Ishikawa (cell line): ENCODE results near the gene TEX55.

Experiments used
- CEBPB ChIP-seq: IDR thresholded peaks from 2 replicates; pipeline ENCODE4 v1.6.1; 2012
- CREB1 ChIP-seq: IDR thresholded peaks from 2 replicates; pipeline ENCODE4 v1.6.1; 2012; ENCODE audit warnings: low read depth
- EGR1 ChIP-seq: IDR thresholded peaks from 2 replicates; pipeline ENCODE4 v1.6.1; 2012
- EP300 ChIP-seq: IDR thresholded peaks from 2 replicates; pipeline ENCODE4 v1.6.1; 2012; ENCODE audit warnings: borderline replicate concordance
- FOXM1 ChIP-seq: IDR thresholded peaks from 2 replicates; pipeline ENCODE4 v1.6.1; 2012; ENCODE audit warnings: low read depth, borderline replicate concordance
- NFIC ChIP-seq: IDR thresholded peaks from 2 replicates; pipeline ENCODE4 v1.6.1; 2012
- RAD21 ChIP-seq: IDR thresholded peaks from 2 replicates; pipeline ENCODE4 v1.6.1; 2012; ENCODE audit warnings: low read depth
- TAF1 ChIP-seq: IDR thresholded peaks from 2 replicates; pipeline ENCODE4 v1.6.1; 2012; ENCODE audit warnings: low read depth, mild to moderate bottlenecking
- TCF12 ChIP-seq: IDR thresholded peaks from 2 replicates; pipeline ENCODE4 v1.6.1; 2012; ENCODE audit warnings: low read depth
- TEAD4 ChIP-seq: IDR thresholded peaks from 2 replicates; pipeline ENCODE4 v1.6.1; 2012
- YY1 ChIP-seq: IDR thresholded peaks from 2 replicates; pipeline ENCODE4 v1.6.1; 2012; ENCODE audit warnings: low read depth
- ZBTB7A ChIP-seq: IDR thresholded peaks from 2 replicates; pipeline ENCODE4 v1.6.1; 2012; ENCODE audit warnings: low read depth
- TF ChIP-seq, protein P1 (sequence below): IDR thresholded peaks from 2 replicates; pipeline ENCODE4 v1.6.1; 2012; ENCODE audit warnings: low read depth, mild to moderate bottlenecking
- TF ChIP-seq, protein P2 (sequence below): IDR thresholded peaks from 2 replicates; pipeline ENCODE4 v1.6.1; 2012
- TF ChIP-seq, protein P3 (sequence below): IDR thresholded peaks from 2 replicates; pipeline ENCODE4 v1.6.1; 2012

Gene TEX55

DNA sequence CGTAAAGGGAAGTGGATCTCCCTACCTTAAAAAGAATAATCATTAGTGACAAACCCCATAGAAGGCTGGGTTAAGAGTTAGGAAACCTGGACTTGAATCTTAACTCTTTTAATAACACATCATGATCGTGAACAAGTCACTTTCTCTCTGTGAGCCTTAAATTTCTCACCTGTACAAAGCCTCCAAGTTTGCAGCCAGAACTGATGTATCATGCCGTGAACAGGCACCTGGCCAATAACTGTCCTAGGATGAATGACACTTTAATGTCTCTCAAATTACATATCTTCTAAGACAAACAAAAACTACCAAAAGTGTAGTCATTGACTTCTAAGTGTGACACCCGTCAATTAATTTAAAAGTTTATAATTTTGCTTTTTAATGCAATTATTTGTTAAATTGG is 31.4 kb downstream of the TEX55 start:
- TF ChIP-seq, protein P1, sequence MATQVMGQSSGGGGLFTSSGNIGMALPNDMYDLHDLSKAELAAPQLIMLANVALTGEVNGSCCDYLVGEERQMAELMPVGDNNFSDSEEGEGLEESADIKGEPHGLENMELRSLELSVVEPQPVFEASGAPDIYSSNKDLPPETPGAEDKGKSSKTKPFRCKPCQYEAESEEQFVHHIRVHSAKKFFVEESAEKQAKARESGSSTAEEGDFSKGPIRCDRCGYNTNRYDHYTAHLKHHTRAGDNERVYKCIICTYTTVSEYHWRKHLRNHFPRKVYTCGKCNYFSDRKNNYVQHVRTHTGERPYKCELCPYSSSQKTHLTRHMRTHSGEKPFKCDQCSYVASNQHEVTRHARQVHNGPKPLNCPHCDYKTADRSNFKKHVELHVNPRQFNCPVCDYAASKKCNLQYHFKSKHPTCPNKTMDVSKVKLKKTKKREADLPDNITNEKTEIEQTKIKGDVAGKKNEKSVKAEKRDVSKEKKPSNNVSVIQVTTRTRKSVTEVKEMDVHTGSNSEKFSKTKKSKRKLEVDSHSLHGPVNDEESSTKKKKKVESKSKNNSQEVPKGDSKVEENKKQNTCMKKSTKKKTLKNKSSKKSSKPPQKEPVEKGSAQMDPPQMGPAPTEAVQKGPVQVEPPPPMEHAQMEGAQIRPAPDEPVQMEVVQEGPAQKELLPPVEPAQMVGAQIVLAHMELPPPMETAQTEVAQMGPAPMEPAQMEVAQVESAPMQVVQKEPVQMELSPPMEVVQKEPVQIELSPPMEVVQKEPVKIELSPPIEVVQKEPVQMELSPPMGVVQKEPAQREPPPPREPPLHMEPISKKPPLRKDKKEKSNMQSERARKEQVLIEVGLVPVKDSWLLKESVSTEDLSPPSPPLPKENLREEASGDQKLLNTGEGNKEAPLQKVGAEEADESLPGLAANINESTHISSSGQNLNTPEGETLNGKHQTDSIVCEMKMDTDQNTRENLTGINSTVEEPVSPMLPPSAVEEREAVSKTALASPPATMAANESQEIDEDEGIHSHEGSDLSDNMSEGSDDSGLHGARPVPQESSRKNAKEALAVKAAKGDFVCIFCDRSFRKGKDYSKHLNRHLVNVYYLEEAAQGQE = no peak
- no peak for TF ChIP-seq CEBPB
- no peak for TF ChIP-seq TEAD4
- TF ChIP-seq TCF12 = no peak
- no peak for TF ChIP-seq EP300
- TF ChIP-seq, protein P2, sequence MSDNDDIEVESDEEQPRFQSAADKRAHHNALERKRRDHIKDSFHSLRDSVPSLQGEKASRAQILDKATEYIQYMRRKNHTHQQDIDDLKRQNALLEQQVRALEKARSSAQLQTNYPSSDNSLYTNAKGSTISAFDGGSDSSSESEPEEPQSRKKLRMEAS = no peak
- no peak for TF ChIP-seq FOXM1
- no peak for TF ChIP-seq RAD21
- no peak for TF ChIP-seq YY1
- no peak for TF ChIP-seq ZBTB7A
- no peak for TF ChIP-seq NFIC
- TF ChIP-seq EGR1 = no peak
- no peak for TF ChIP-seq CREB1

DNA sequence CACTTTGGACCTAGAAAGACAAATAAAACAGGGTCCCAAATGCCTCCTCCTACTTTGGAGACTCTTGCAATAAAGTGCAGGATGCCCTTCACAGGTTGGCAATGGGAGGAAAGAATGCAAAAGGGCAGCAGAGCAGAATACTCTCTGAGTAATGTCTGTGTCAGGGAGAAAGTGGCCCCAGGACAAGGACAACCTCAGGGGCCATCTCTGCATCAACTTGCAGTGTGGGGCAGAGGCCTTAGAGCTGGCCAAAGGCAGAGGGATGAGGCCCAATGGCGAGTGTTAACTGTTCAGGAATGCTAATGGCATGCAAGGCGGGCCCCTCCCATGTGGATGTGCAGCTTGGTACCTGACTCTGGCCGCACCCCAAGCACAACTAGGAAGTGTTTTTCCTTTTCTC is 35.8 kb downstream of the TEX55 start:
- TF ChIP-seq, protein P1 = no peak
- TF ChIP-seq EGR1 = no peak
- no peak for TF ChIP-seq YY1
- TF ChIP-seq TCF12 = no peak
- no peak for TF ChIP-seq FOXM1
- TF ChIP-seq, protein P2 = no peak
- no peak for TF ChIP-seq ZBTB7A
- TF ChIP-seq RAD21 = no peak
- TF ChIP-seq EP300 = no peak
- TF ChIP-seq CEBPB = no peak
- no peak for TF ChIP-seq TEAD4
- TF ChIP-seq TAF1 = no peak
- TF ChIP-seq NFIC = no peak
- TF ChIP-seq, protein P3, sequence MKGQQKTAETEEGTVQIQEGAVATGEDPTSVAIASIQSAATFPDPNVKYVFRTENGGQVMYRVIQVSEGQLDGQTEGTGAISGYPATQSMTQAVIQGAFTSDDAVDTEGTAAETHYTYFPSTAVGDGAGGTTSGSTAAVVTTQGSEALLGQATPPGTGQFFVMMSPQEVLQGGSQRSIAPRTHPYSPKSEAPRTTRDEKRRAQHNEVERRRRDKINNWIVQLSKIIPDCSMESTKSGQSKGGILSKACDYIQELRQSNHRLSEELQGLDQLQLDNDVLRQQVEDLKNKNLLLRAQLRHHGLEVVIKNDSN = no peak
- no peak for TF ChIP-seq CREB1

DNA sequence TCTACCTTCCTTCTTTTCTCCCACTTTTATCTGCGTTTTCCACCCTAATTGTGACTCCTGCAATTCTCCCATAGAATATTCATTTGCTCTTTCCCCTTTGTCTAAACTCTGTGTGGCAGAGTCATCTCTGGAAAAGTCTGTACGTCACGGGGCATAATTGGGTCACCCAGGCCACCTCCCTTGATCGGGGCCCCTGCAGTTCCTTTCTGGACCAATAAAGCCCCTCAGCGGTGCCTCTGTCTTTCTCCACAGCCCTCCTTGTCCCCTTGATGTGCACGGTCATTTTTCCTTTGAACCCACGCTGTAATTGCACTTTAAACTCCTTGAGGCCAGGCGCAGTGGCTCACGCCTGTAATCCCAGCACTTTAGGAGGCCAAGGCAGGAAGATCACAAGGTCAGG is 38.1 kb downstream of the TEX55 start:
- no peak for TF ChIP-seq ZBTB7A
- TF ChIP-seq, protein P1 = no peak
- no peak for TF ChIP-seq EGR1
- no peak for TF ChIP-seq RAD21
- TF ChIP-seq FOXM1 = no peak
- TF ChIP-seq YY1 = no peak
- no peak for TF ChIP-seq TEAD4
- TF ChIP-seq CREB1 = no peak
- TF ChIP-seq TCF12 = no peak
- TF ChIP-seq EP300 = no peak
- TF ChIP-seq TAF1 = no peak
- TF ChIP-seq NFIC = no peak
- TF ChIP-seq, protein P2 = no peak
- TF ChIP-seq, protein P3 = no peak
- TF ChIP-seq CEBPB = no peak

DNA sequence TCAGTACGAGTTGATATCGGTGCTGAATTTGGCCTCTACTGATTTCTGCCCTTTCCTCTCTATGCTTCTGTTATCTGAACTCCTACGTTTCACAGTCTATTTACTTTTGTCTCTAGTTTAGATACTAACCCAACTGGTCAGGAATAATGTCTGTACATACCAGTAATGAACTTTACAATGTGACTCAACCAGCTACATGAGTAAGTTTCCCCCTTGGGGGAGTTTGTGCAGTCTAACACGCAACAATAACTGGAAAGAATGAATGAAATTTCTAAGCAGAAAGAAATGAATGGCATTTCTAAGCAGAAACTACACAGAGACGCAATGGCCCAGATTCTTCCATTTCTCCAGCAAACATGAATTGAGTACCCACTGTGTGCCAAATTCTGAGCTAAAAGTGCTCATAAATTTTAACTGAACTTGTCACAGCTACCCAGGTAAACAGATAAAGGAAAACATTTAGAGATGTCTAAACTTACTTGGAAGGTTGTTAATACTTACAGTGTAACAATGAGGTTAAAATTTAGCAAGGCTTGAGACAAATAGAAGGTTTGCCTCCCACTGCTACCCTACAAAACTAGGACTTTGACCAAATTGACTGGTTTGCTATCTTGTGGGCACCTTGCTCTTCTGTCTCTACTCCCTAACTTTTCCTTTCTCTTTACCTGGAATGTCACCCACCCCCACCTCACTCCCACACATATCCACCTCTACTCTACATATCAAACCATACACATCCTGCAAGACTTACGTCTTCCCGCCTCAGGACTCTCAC is 39.0 kb downstream of the TEX55 start:
- TF ChIP-seq YY1 (no peak), TCF12 (no peak), RAD21 (no peak), CREB1 (no peak), EP300 (no peak), TEAD4 (no peak)
